Embryonic facial prominence (tissue), 1 donor: ENCODE data around the gene DDC.
A peak's percentile ranks its signal among the peaks of the same experiment; 100 is the strongest.
"Not testable (repeated sequence)": the region's sequence is repeated elsewhere in the genome, so short reads cannot be mapped to it uniquely, and the experiment has no call there.

Experiments
- DNase-seq: peaks from one replicate; pipeline ENCODE4 v3.0.0-alpha.2; 2016; ENCODE audit errors: extremely low spot score

DDC gene

GRCh38 chr7:50555594-50556140 is 9.5 kb downstream of the DDC start:
- DNase-seq, result no peak

GRCh38 chr7:50554431-50555322 is 10.5 kb downstream of the DDC start:
- no peak for DNase-seq

GRCh38 chr7:50553973-50554372 is 11.2 kb downstream of the DDC start:
- no peak for DNase-seq

- DNase-seq, result peak; percentile 12
Observed at GRCh38 chr7:50552921-50553320, 12.3 kb downstream of the DDC start.

- no peak for DNase-seq
Observed at GRCh38 chr7:50552139-50552538, 13.1 kb downstream of the DDC start.

- DNase-seq, result not testable (repeated sequence)
Observed at GRCh38 chr7:50545613-50546012, 19.6 kb downstream of the DDC start.

GRCh38 chr7:50544992-50545391 is 20.2 kb downstream of the DDC start:
- DNase-seq, result no peak

- no peak for DNase-seq
Observed at GRCh38 chr7:50543776-50544442, 21.3 kb downstream of the DDC start.

- no peak for DNase-seq
Observed at GRCh38 chr7:50542132-50542531, 23.1 kb downstream of the DDC start.

- DNase-seq, result no peak
Observed at GRCh38 chr7:50540785-50541579, 24.2 kb downstream of the DDC start.

- DNase-seq, result no peak
Observed at GRCh38 chr7:50539725-50540124, 25.5 kb downstream of the DDC start.

GRCh38 chr7:50538478-50538877 is 26.7 kb downstream of the DDC start:
- DNase-seq, result no peak

GRCh38 chr7:50537417-50537816 is 27.8 kb downstream of the DDC start:
- no peak for DNase-seq

GRCh38 chr7:50535291-50535711 is 29.9 kb downstream of the DDC start:
- DNase-seq, result not testable (repeated sequence)

- DNase-seq, result no peak
Observed at GRCh38 chr7:50534690-50535290, 30.4 kb downstream of the DDC start.

GRCh38 chr7:50533866-50534265 is 31.3 kb downstream of the DDC start:
- DNase-seq, result no peak

GRCh38 chr7:50531928-50532327 is 33.3 kb downstream of the DDC start:
- DNase-seq, result no peak

- peak; percentile 12 for DNase-seq
Observed at GRCh38 chr7:50531401-50531911, 33.7 kb downstream of the DDC start.

GRCh38 chr7:50530766-50531165 is 34.4 kb downstream of the DDC start:
- DNase-seq, result no peak

- DNase-seq, result no peak
Observed at GRCh38 chr7:50529093-50529862, 35.9 kb downstream of the DDC start.
